SU-DHL-6 (cell line): ENCODE results near the gene KRTAP1-5.
"Not testable (repeated sequence)": the region's sequence is repeated elsewhere in the genome, so short reads cannot be mapped to it uniquely, and the experiment has no call there.

ENCODE experiments used
- H2AFZ ChIP-seq: fragments of 200-600 bp; sonication (generic); 2 replicates; pipeline ENCODE4 v1.6.1; 2014; ENCODE audit warnings: low read depth, mild to moderate bottlenecking, moderate library complexity, mixed read lengths, antibody characterized with exemption, low read length; ENCODE audit not compliant: severe bottlenecking
- H3F3A ChIP-seq: fragments of 200-600 bp; shearing (Covaris generic); 2 replicates; pipeline ENCODE4 v1.6.0; 2016; ENCODE audit warnings: antibody characterized with exemption, mild to moderate bottlenecking; ENCODE audit not compliant: insufficient read depth
- H3K27ac ChIP-seq: fragments of 200-600 bp; sonication (generic); 2 replicates; pipeline ENCODE4 v1.5.1; 2016; ENCODE audit warnings: low read depth, mild to moderate bottlenecking, low read length, moderate library complexity, mixed read lengths
- H3K27me3 ChIP-seq: fragments of 200-600 bp; sonication (generic), shearing (Covaris generic); 2 replicates; pipeline ENCODE4 v1.6.0; 2014; ENCODE audit warnings: mild to moderate bottlenecking, low read length
- H3K36me3 ChIP-seq: fragments of 200-600 bp; sonication (generic); 2 replicates; pipeline ENCODE4 v1.6.1; 2014; ENCODE audit warnings: mild to moderate bottlenecking, low read length, mixed read lengths
- H3K4me2 ChIP-seq: fragments of 300-600, 200-600 bp; shearing (Covaris generic), sonication (generic); 2 replicates; pipeline ENCODE4 v1.6.0; 2014; ENCODE audit warnings: low read length, low read depth, mild to moderate bottlenecking; ENCODE audit not compliant: poor library complexity, severe bottlenecking
- H3K4me3 ChIP-seq: fragments of 200-600 bp; sonication (generic); 2 replicates; pipeline ENCODE4 v1.5.1; 2014; ENCODE audit warnings: antibody characterized with exemption, low read length, mild to moderate bottlenecking, mixed read lengths; ENCODE audit not compliant: insufficient read depth, poor library complexity, severe bottlenecking
- H3K79me2 ChIP-seq: fragments of 200-600 bp; sonication (generic); 2 replicates; pipeline ENCODE4 v1.6.1; 2014; ENCODE audit warnings: mild to moderate bottlenecking, low read length, moderate library complexity; ENCODE audit not compliant: insufficient read depth
- H3K9ac ChIP-seq: fragments of 200-600 bp; sonication (generic); 2 replicates; pipeline ENCODE4 v1.7.0; 2014; ENCODE audit warnings: mild to moderate bottlenecking, low read length
- H3K9me2 ChIP-seq: fragments of 200-600 bp; sonication (generic); replicated peaks from 2 replicates; pipeline ENCODE4 v1.6.1; 2014; ENCODE audit warnings: low read length; ENCODE audit not compliant: insufficient read depth
- H3K9me3 ChIP-seq: fragments of 200-600 bp; sonication (generic); 2 replicates; pipeline ENCODE4 v1.6.1; 2014; ENCODE audit warnings: low read length, mixed read lengths; ENCODE audit not compliant: insufficient read depth
- H4K20me1 ChIP-seq: fragments of 200-600 bp; sonication (generic); 2 replicates; pipeline ENCODE4 v1.6.1; 2014; ENCODE audit warnings: low read depth, mild to moderate bottlenecking, antibody characterized with exemption, low read length, moderate library complexity, mixed read lengths
- EZH2phosphoT487 ChIP-seq: fragments of 200-600 bp; sonication (generic), shearing (Covaris generic); conservative IDR thresholded peaks from 2 replicates; pipeline ENCODE4 v1.6.1; 2018; ENCODE audit warnings: mild to moderate bottlenecking, antibody characterized with exemption, low read length, moderate library complexity, mixed read lengths
- TF ChIP-seq, protein P1 (sequence below): fragments of 200-600 bp; sonication (generic); IDR thresholded peaks from one replicate; pipeline ENCODE4 v1.5.1; 2017; ENCODE audit warnings: antibody characterized with exemption, mild to moderate bottlenecking, low read length, moderate library complexity; ENCODE audit not compliant: insufficient read depth, poor library complexity, severe bottlenecking

Gene KRTAP1-5

DNA sequence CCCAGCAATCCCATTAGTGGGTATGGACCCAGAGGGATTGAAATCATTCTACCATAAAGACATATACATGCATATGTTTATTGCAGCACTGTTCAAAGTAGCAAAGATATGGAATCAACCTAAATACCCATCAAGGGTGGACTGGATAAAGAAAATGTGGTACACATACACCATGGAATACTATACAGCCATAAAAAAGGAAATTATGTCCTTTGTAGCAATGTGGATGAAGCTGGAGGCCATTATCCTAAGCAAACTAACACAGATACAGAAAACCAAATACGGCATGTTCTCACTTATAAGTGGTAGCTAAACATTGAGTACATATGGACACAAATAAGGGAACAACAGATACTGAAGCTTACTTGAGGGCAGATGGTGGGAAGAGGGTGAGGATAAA, 30.5 kb upstream of the KRTAP1-5 start:
- Histone ChIP-seq H3K9me2 (no peaks in the 10 kb centered on the region), H2AFZ (no peak overlapping the region), H3K9ac (no peak overlapping the region), H3K79me2 (no peaks in the 10 kb centered on the region), H3K9me3 (no peaks in the 10 kb centered on the region), H3K4me2 (no peak overlapping the region), H3F3A (no peaks in the 10 kb centered on the region), H3K27ac (no peak overlapping the region), H4K20me1 (no peaks in the 10 kb centered on the region), H3K27me3 (no peaks in the 10 kb centered on the region), H3K4me3 (no peak overlapping the region), H3K36me3 (no peaks in the 10 kb centered on the region)
- TF ChIP-seq EZH2phosphoT487: no peak
- TF ChIP-seq, protein P1, sequence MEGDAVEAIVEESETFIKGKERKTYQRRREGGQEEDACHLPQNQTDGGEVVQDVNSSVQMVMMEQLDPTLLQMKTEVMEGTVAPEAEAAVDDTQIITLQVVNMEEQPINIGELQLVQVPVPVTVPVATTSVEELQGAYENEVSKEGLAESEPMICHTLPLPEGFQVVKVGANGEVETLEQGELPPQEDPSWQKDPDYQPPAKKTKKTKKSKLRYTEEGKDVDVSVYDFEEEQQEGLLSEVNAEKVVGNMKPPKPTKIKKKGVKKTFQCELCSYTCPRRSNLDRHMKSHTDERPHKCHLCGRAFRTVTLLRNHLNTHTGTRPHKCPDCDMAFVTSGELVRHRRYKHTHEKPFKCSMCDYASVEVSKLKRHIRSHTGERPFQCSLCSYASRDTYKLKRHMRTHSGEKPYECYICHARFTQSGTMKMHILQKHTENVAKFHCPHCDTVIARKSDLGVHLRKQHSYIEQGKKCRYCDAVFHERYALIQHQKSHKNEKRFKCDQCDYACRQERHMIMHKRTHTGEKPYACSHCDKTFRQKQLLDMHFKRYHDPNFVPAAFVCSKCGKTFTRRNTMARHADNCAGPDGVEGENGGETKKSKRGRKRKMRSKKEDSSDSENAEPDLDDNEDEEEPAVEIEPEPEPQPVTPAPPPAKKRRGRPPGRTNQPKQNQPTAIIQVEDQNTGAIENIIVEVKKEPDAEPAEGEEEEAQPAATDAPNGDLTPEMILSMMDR: no peak

DNA sequence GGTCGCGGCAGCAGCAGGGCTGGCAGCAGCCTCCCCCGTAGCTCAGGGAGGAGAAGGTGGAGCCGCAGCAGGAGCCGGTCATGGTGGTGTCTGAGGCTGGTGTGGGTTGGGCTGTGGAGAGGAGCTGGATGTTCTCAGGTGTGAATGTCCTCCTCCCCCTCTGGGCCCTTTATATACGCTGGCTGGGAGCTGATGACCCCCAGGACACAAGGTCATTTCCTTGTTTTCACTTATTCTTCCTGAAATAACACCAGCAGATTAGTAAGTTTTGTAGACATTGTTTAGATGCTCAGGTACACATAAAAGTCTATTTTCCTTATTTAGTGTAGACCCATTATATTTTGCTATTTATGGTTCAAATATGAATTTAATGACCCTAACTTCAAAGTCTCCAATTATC, 28.1 kb upstream of the KRTAP1-5 start, which contains the start of gene KRTAP2-2:
TSS of gene KRTAP2-2 (minus strand) at position 101 of the 400 bp plus-strand sequence. CDS start at position 82, 19 bp downstream.
- not testable (repeated sequence) for H3K27ac ChIP-seq, H3K4me3 ChIP-seq, H3K79me2 ChIP-seq, H3K9ac ChIP-seq, H3K36me3 ChIP-seq, H3K4me2 ChIP-seq, H3K9me3 ChIP-seq, H3K27me3 ChIP-seq, H3K9me2 ChIP-seq, H2AFZ ChIP-seq, H4K20me1 ChIP-seq, H3F3A ChIP-seq

DNA sequence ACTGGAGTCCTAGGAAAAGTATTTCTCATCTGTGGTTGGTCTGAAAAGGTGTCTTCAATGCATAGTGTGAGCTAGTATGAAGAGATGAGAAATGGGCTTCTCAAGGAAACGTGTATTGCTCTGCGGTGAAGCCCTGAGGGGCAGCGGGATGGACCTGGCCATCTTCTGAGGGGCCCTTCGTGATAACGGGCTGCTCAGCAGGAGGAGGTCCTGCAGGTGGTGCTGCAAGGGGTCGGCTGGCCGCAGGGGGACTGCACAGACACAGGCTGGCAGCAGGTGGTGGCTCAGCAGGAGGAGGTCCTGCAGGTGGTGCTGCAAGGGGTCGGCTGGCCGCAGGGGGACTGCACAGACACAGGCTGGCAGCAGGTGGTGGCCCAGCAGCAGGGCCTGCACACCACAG, 27.5 kb upstream of the KRTAP1-5 start:
- H3K4me3 ChIP-seq, H3K4me2 ChIP-seq, H3K9me3 ChIP-seq, H3K36me3 ChIP-seq, H3K27me3 ChIP-seq, H2AFZ ChIP-seq, H3K79me2 ChIP-seq, H3K27ac ChIP-seq, H3F3A ChIP-seq, H3K9ac ChIP-seq, H4K20me1 ChIP-seq, H3K9me2 ChIP-seq: not testable (repeated sequence)

DNA sequence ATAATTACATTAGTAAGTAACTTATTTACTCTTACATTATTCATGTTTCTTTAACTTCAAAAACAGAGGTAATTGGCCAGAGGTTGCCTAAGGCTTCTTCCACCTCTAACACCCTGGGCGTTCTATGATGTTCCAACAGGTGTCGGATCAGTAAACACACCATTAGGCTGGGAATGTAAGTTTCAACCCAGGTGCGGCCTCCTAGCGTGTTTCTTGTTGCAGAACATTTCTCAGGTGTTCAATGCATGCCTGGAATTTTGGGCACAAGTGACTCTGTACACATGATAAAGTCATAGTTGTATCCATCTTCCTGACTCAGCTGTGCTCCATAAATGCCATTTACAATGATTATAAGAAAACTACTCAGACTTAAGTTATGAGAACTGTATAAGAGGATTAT, 27.0 kb upstream of the KRTAP1-5 start:
- no peak overlapping the region for H3K27ac ChIP-seq
- H4K20me1 ChIP-seq: no peaks in the 10 kb centered on the region
- H3K36me3 ChIP-seq: no peaks in the 10 kb centered on the region
- H3K9me3 ChIP-seq: no peaks in the 10 kb centered on the region
- 0 out of 2 replicates have a peak, but pooled peaks cover 3% of the 10 kb centered on the region for H3F3A ChIP-seq
- no peak overlapping the region for H2AFZ ChIP-seq
- no peaks in the 10 kb centered on the region for H3K9me2 ChIP-seq
- TF ChIP-seq, protein P1: no peak
- no peak for TF ChIP-seq EZH2phosphoT487
- no peaks in the 10 kb centered on the region for H3K79me2 ChIP-seq
- no peaks in the 10 kb centered on the region for H3K27me3 ChIP-seq
- H3K4me2 ChIP-seq: no peak overlapping the region
- no peak overlapping the region for H3K4me3 ChIP-seq
- H3K9ac ChIP-seq: no peak overlapping the region
